Liver (tissue), 3 donors: Measurements from ENCODE around the gene VPS39.

ENCODE experiments used
- GABPA ChIP-seq, 2 donors: IDR thresholded peaks in 1 of 2; conservative IDR thresholded peaks in 1 of 2; 2 replicates each; pipeline ENCODE4 v1.6.1; 2016; ENCODE audit warnings: antibody characterized with exemption in 2 of 2, mild to moderate bottlenecking in 1 of 2, moderate library complexity in 1 of 2
- JUND ChIP-seq, 2 donors: IDR thresholded peaks; 2 replicates each; pipeline ENCODE4 v1.6.1; 2016; ENCODE audit warnings: antibody characterized with exemption in 2 of 2
- RAD21 ChIP-seq, 2 donors: IDR thresholded peaks; 2 replicates each; pipeline ENCODE4 v1.6.1; 2016; ENCODE audit warnings: antibody characterized with exemption in 2 of 2, mild to moderate bottlenecking in 2 of 2
- TAF1 ChIP-seq: conservative IDR thresholded peaks from 2 replicates; pipeline ENCODE4 v1.6.1; 2016; ENCODE audit warnings: antibody characterized with exemption, mild to moderate bottlenecking
- YY1 ChIP-seq: IDR thresholded peaks from 2 replicates; pipeline ENCODE4 v1.6.1; 2016; ENCODE audit warnings: antibody characterized with exemption, mild to moderate bottlenecking
- TF ChIP-seq, protein P1 (sequence below): IDR thresholded peaks from 2 replicates; pipeline ENCODE4 v1.6.1; 2016; ENCODE audit warnings: antibody characterized with exemption
- TF ChIP-seq, protein P2 (sequence below): fragments of 150-350 bp; IDR thresholded peaks from 2 replicates; pipeline ENCODE4 v1.5.1; 2017; ENCODE audit warnings: improper control_type of control experiment, low read depth, low read length; ENCODE audit not compliant: missing input control
- TF ChIP-seq, protein P3 (sequence below): IDR thresholded peaks from 2 replicates; pipeline ENCODE4 v1.6.1; 2016; ENCODE audit warnings: antibody characterized with exemption, mild to moderate bottlenecking
- donor health status: healthy.
- donor health status: healthy.

DNA sequence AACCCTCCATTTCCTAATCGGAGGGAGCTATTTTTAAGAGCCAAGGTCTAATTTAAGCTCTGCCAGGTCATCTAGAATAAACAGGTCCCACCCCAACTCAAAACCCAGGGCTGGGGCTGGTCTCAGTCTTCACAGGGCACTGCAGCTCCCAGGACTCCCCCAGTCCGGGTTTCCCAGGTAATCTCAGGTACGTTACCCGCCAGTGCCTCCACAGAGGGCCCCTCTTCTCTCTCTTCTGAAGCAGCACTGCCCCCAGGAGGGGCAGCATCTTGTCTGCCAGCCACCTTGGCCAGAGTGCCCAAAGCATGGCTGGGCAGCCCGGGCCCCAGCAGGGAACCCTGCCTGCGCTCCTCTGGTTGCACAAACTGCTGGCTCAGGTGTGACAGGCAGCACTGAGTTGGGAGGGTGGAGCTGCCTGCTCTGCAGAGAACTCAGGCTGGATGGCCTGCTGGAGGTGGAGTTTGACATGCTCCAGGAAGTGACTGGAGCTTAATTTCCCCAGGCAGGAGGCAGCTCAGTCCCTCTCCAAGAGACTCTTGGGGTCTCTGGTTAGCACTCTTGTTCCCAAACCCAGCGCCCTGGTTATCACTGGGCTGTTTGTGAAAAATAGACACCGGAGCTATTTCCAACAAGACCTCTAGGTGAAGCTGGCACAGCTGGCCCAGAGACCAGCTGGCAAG lies 51.7 kb downstream of the VPS39 start, which contains the start of gene PLA2G4F:
- TF ChIP-seq, protein P1, sequence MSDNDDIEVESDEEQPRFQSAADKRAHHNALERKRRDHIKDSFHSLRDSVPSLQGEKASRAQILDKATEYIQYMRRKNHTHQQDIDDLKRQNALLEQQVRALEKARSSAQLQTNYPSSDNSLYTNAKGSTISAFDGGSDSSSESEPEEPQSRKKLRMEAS, result no peak
- TF ChIP-seq, protein P2, sequence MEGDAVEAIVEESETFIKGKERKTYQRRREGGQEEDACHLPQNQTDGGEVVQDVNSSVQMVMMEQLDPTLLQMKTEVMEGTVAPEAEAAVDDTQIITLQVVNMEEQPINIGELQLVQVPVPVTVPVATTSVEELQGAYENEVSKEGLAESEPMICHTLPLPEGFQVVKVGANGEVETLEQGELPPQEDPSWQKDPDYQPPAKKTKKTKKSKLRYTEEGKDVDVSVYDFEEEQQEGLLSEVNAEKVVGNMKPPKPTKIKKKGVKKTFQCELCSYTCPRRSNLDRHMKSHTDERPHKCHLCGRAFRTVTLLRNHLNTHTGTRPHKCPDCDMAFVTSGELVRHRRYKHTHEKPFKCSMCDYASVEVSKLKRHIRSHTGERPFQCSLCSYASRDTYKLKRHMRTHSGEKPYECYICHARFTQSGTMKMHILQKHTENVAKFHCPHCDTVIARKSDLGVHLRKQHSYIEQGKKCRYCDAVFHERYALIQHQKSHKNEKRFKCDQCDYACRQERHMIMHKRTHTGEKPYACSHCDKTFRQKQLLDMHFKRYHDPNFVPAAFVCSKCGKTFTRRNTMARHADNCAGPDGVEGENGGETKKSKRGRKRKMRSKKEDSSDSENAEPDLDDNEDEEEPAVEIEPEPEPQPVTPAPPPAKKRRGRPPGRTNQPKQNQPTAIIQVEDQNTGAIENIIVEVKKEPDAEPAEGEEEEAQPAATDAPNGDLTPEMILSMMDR, result no peak
- no peak for TF ChIP-seq RAD21 (IDR thresholded peaks at IDR 0.05)
- TF ChIP-seq YY1, result no peak
- no peak for TF ChIP-seq JUND (IDR thresholded peaks at IDR 0.05)
- TF ChIP-seq GABPA (IDR thresholded peaks at IDR 0.05 in 1 of 2, conservative IDR thresholded peaks at IDR 0.05 in 1 of 2), result no peak
- TF ChIP-seq, protein P3, sequence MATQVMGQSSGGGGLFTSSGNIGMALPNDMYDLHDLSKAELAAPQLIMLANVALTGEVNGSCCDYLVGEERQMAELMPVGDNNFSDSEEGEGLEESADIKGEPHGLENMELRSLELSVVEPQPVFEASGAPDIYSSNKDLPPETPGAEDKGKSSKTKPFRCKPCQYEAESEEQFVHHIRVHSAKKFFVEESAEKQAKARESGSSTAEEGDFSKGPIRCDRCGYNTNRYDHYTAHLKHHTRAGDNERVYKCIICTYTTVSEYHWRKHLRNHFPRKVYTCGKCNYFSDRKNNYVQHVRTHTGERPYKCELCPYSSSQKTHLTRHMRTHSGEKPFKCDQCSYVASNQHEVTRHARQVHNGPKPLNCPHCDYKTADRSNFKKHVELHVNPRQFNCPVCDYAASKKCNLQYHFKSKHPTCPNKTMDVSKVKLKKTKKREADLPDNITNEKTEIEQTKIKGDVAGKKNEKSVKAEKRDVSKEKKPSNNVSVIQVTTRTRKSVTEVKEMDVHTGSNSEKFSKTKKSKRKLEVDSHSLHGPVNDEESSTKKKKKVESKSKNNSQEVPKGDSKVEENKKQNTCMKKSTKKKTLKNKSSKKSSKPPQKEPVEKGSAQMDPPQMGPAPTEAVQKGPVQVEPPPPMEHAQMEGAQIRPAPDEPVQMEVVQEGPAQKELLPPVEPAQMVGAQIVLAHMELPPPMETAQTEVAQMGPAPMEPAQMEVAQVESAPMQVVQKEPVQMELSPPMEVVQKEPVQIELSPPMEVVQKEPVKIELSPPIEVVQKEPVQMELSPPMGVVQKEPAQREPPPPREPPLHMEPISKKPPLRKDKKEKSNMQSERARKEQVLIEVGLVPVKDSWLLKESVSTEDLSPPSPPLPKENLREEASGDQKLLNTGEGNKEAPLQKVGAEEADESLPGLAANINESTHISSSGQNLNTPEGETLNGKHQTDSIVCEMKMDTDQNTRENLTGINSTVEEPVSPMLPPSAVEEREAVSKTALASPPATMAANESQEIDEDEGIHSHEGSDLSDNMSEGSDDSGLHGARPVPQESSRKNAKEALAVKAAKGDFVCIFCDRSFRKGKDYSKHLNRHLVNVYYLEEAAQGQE, result no peak
- no peak for TF ChIP-seq TAF1
